Left renal cortex interstitium (tissue), 4 donors: ENCODE results near the gene XAGE1A. TPM values are rescaled to one million over a fixed set of nuclear protein-coding genes. Genes with fewer than 3 reads are reported as not detected.
"Not testable (repeated sequence)": the region's sequence is repeated elsewhere in the genome, so short reads cannot be mapped to it uniquely, and the experiment has no call there.

ENCODE experiments used
- DNase-seq, 4 donors: peaks; one replicate each; pipeline ENCODE4 v3.0.0-alpha.2; 2013; ENCODE audit warnings: low read depth in 4 of 4, low spot score in 2 of 4, missing footprints in 1 of 4
- polyA plus RNA-seq, 4 donors: library from polyadenylated mRNA; unstranded; fragments of 120-200 nt; gene quantifications; one replicate each; pipeline ENCODE4 v1.2.1, GENCODE V29; 2013; ENCODE audit not compliant: insufficient read length in 4 of 4

XAGE1A gene
- not detected for polyA plus RNA-seq

GRCh38 chrX:52495545-52496418 lies at the start of gene XAGE1A:
Gene XAGE1A (plus strand): TSS chrX:52495808. CDS start chrX:52497362, 1,554 bp downstream.
- DNase-seq, result not testable (repeated sequence)

- DNase-seq, result not testable (repeated sequence)
Measured at GRCh38 chrX:52452031-52452430, 43.6 kb upstream of the XAGE1A start.

- not testable (repeated sequence) for DNase-seq
Measured at GRCh38 chrX:52471301-52471700, 24.3 kb upstream of the XAGE1A start.

GRCh38 chrX:52496419-52496772 lies 788 bp downstream of the XAGE1A start:
- DNase-seq, result not testable (repeated sequence)

GRCh38 chrX:52501362-52501761 lies 5.8 kb downstream of the XAGE1A start:
- not testable (repeated sequence) for DNase-seq

GRCh38 chrX:52504551-52504950 lies 8.9 kb downstream of the XAGE1A start:
- DNase-seq, result no peak

GRCh38 chrX:52507331-52507730 lies 11.7 kb downstream of the XAGE1A start:
- DNase-seq, result no peak

GRCh38 chrX:52509916-52510315 lies 14.3 kb downstream of the XAGE1A start:
- DNase-seq, result no peak

- not testable (repeated sequence) for DNase-seq
Measured at GRCh38 chrX:52511126-52511525, 15.5 kb downstream of the XAGE1A start.

- DNase-seq, result not testable (repeated sequence)
Measured at GRCh38 chrX:52516110-52516986, 20.7 kb downstream of the XAGE1A start.

- not testable (repeated sequence) for DNase-seq
Measured at GRCh38 chrX:52516987-52517325, 21.3 kb downstream of the XAGE1A start, which contains the start of gene XAGE1B. Gene XAGE1B (minus strand): TSS chrX:52517063. CDS start chrX:52515527, 1,536 bp downstream.

GRCh38 chrX:52541051-52541450 lies 45.4 kb downstream of the XAGE1A start:
- not testable (repeated sequence) for DNase-seq

- DNase-seq, result no peak
Measured at GRCh38 chrX:52542311-52542710, 46.7 kb downstream of the XAGE1A start.

GRCh38 chrX:52544147-52544840 lies 48.7 kb downstream of the XAGE1A start:
- DNase-seq, result no peak

- DNase-seq, result not testable (repeated sequence)
Measured at GRCh38 chrX:52548769-52549168, 53.2 kb downstream of the XAGE1A start.

Other genes starting within 250 kb of the XAGE1A start
- gene XAGE2, start 126.8 kb upstream of the XAGE1A start, polyA plus RNA-seq, result under 1 TPM in 1 of 4 donors, not detected in 3; 0.38 TPM
- gene XAGE1B, start 21.3 kb downstream of the XAGE1A start, polyA plus RNA-seq, result not detected
- gene SSX7, start 159.1 kb downstream of the XAGE1A start, polyA plus RNA-seq, result not detected
- gene SSX2, start 211.4 kb downstream of the XAGE1A start, polyA plus RNA-seq, result not detected